Measurements from ENCODE around the gene PAK2.
"Not testable (repeated sequence)": the region's sequence is repeated elsewhere in the genome, so short reads cannot be mapped to it uniquely, and the experiment has no call there.

PAK2 gene

GRCh38 chr3:196739671-196740480 lies at the start of gene PAK2:
Gene PAK2 (plus strand): TSS chr3:196739857. CDS start chr3:196782647, 42,790 bp downstream.
- DNase-seq (ENCODE audit: low read depth): peak; percentile 72

- DNase-seq (ENCODE audit: low read depth): no peak
Observed at GRCh38 chr3:196689941-196690660, 49.6 kb upstream of the PAK2 start.

- no peak for DNase-seq (ENCODE audit: low read depth)
Observed at GRCh38 chr3:196691386-196691785, 48.3 kb upstream of the PAK2 start.

GRCh38 chr3:196694202-196694638 lies 45.4 kb upstream of the PAK2 start:
- DNase-seq (ENCODE audit: low read depth): no peak

- no peak for DNase-seq (ENCODE audit: low read depth)
Observed at GRCh38 chr3:196694941-196695848, 44.5 kb upstream of the PAK2 start.

GRCh38 chr3:196695849-196696226 lies 43.8 kb upstream of the PAK2 start:
- DNase-seq (ENCODE audit: low read depth): no peak

- DNase-seq (ENCODE audit: low read depth): no peak
Observed at GRCh38 chr3:196697270-196697669, 42.4 kb upstream of the PAK2 start.

GRCh38 chr3:196699749-196700148 lies 39.9 kb upstream of the PAK2 start:
- DNase-seq (ENCODE audit: low read depth): no peak

GRCh38 chr3:196700801-196701200 lies 38.9 kb upstream of the PAK2 start:
- DNase-seq (ENCODE audit: low read depth): no peak

- DNase-seq (ENCODE audit: low read depth): no peak
Observed at GRCh38 chr3:196706327-196706726, 33.3 kb upstream of the PAK2 start.

GRCh38 chr3:196706731-196707130 lies 32.9 kb upstream of the PAK2 start:
- DNase-seq (ENCODE audit: low read depth): no peak

GRCh38 chr3:196707566-196707965 lies 32.1 kb upstream of the PAK2 start:
- no peak for DNase-seq (ENCODE audit: low read depth)

- DNase-seq (ENCODE audit: low read depth): no peak
Observed at GRCh38 chr3:196708467-196708866, 31.2 kb upstream of the PAK2 start.

GRCh38 chr3:196711838-196712513 lies 27.7 kb upstream of the PAK2 start, which contains the start of the genes CEP19 and PIGX:
Gene CEP19 (minus strand): TSS chr3:196712250. CDS start chr3:196708657, 3,593 bp downstream.
Gene PIGX (plus strand): TSS chr3:196712377.
- peak; percentile 62 for DNase-seq (ENCODE audit: low read depth)

- no peak for DNase-seq (ENCODE audit: low read depth)
Observed at GRCh38 chr3:196712514-196713413, 26.9 kb upstream of the PAK2 start.

GRCh38 chr3:196717162-196717561 lies 22.5 kb upstream of the PAK2 start:
- not testable (repeated sequence) for DNase-seq (ENCODE audit: low read depth)

GRCh38 chr3:196721097-196721496 lies 18.6 kb upstream of the PAK2 start:
- no peak for DNase-seq (ENCODE audit: low read depth)

- peak; percentile 9 for DNase-seq (ENCODE audit: low read depth)
Observed at GRCh38 chr3:196726788-196727675, 12.6 kb upstream of the PAK2 start.

GRCh38 chr3:196735751-196736150 lies 3.9 kb upstream of the PAK2 start:
- no peak for DNase-seq (ENCODE audit: low read depth)
